ENCODE data around the gene TMEM63B. TPM values are rescaled to one million over a fixed set of nuclear protein-coding genes. Genes with fewer than 3 reads are reported as not detected.

Gene TMEM63B
- 17.5 and 24.8 TPM in 2 replicates for total RNA-seq

DNA sequence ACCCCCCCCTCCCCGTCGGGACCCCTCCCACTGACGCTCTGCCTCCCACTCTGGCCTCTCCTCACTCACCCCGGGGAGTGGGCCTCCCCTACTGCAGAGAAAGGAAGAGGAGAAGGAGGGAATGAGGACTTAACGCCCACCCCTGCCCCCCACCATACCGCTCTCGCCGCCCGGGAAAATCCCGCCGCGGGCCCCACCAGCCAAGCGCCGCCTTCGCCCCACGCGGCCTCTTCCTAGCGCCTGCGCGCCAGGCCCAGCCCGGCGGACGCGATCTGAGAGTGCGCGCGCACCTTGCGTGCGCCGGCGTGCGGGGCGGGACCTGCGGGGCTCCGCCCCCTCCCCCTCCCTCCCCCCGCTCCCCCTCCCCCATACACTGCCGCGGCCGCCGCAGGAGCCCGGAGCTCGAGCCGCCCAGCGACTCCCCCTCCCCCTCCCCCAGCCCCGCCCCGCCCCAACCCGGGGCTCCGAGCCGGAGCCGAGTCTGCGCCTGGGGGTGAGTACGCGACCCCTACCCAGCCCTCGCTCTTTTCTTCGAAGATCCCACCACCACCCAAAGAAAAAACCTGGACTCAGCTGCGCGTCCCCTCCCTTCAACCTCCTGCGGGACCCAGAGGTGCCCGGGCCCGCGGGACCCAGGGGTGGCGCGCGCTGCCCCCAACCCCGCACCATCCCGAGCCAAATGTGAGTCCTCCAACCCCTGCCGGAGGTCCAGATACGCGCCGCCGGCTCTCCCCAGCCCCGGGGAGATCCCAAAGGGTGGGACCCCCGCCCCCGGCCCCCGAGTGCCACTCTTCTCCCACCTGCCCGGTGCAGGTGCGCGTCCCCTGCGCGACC lies at the start of gene TMEM63B, which contains the start of gene MRPL14:
TMEM63B (plus strand) TSS at position 369 of the 834 bp plus-strand sequence. CDS start 7,031 bp downstream, outside the sequence.
MRPL14 (minus strand) TSS at position 267 of the 834 bp plus-strand sequence. CDS start 10,841 bp downstream, outside the sequence.

DNA sequence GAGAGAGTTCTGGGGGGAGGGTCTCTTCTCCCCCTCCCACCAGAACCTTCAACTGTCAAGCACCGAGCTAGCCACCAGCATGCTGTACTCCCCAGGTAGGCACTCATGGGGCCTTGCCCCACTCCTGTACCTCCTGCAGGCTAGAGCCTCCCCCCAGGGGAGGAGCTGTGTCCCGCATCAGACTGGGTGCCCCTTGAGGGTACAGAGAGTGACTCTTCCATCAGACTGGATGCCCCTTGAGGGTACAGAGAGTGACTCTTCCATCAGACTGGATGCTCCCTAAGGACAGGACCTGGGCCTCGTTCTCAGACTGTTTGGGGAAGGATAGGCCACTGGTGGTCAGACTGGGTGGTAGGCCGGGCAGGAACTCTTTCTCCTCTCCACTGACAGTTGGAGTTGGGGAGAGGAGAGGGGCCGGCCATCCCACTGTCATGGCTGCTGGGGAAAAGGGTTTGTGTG lies 31.4 kb downstream of the TMEM63B start, which contains the start of gene CAPN11:
CAPN11 (plus strand) TSS at position 51 of the 459 bp plus-strand sequence; CDS start at position 80, 29 bp downstream.

Other genes with a start within 250 kb of the TMEM63B start
- 31.3 and 54.1 TPM in 2 replicates for gene MRPL14, start 102 bp upstream of the TMEM63B start, total RNA-seq
- under 0.01 TPM in 1 of 2 replicates, not detected in the other for gene CAPN11, start 31.3 kb downstream of the TMEM63B start, total RNA-seq
- not detected in 2 replicates for gene MYMX, start 89.4 kb downstream of the TMEM63B start, total RNA-seq
- 3.2 and 4.7 TPM in 2 replicates for gene SLC29A1, start 96.0 kb downstream of the TMEM63B start, total RNA-seq
- 289 and 353 TPM in 2 replicates for gene HSP90AB1, start 119.5 kb downstream of the TMEM63B start, total RNA-seq
- gene SLC35B2, start 130.0 kb downstream of the TMEM63B start, total RNA-seq, result 55.2 and 80.9 TPM in 2 replicates
- 3.3 TPM in 2 replicates for gene NFKBIE, start 138.0 kb downstream of the TMEM63B start, total RNA-seq
- gene TMEM151B, start 142.9 kb downstream of the TMEM63B start, total RNA-seq, result under 0.01 TPM in 2 replicates
- gene AARS2, start 185.8 kb downstream of the TMEM63B start, total RNA-seq, result 16.2 and 24.6 TPM in 2 replicates
- gene SPATS1, start 215.1 kb downstream of the TMEM63B start, total RNA-seq, result 0.16 TPM in 1 of 2 replicates, not detected in the other